Loucy (cell line): ENCODE data around the gene NFIX.

Source experiments
- H2AFZ ChIP-seq: fragments of 200-600 bp; sonication (generic); 2 replicates; pipeline ENCODE4 v1.6.0; 2016; ENCODE audit warnings: antibody characterized with exemption, mild to moderate bottlenecking, low read length, moderate library complexity
- H3F3A ChIP-seq: fragments of 200-600 bp; 2 replicates; pipeline ENCODE4 v1.6.0; 2016; ENCODE audit warnings: antibody characterized with exemption, low read depth, mild to moderate bottlenecking
- H3K27me3 ChIP-seq: fragments of 200-600 bp; sonication (generic); 2 replicates; pipeline ENCODE4 v1.6.1; 2014; ENCODE audit warnings: low read length, mild to moderate bottlenecking; ENCODE audit not compliant: insufficient read depth, poor library complexity, severe bottlenecking
- H3K36me3 ChIP-seq: fragments of 200-600 bp; sonication (generic); 2 replicates; pipeline ENCODE4 v1.6.1; 2016; ENCODE audit warnings: low read length; ENCODE audit not compliant: insufficient read depth
- H3K4me1 ChIP-seq: fragments of 200-600 bp; sonication (generic); 2 replicates; pipeline ENCODE4 v1.5.1; 2014; ENCODE audit warnings: low read length, mild to moderate bottlenecking; ENCODE audit not compliant: insufficient read depth, poor library complexity, severe bottlenecking
- H3K4me2 ChIP-seq: fragments of 200-600 bp; sonication (generic); 2 replicates; pipeline ENCODE4 v1.6.0; 2014; ENCODE audit warnings: antibody characterized with exemption, low read length, low read depth, mild to moderate bottlenecking; ENCODE audit not compliant: poor library complexity, severe bottlenecking
- H3K4me3 ChIP-seq: fragments of 200-600 bp; sonication (generic); 2 replicates; pipeline ENCODE4 v1.5.1; 2014; ENCODE audit warnings: low read length, mild to moderate bottlenecking, mixed read lengths; ENCODE audit not compliant: poor library complexity, severe bottlenecking
- H3K79me2 ChIP-seq: fragments of 200-600 bp; sonication (generic); 2 replicates; pipeline ENCODE4 v1.6.1; 2014; ENCODE audit warnings: low read length; ENCODE audit not compliant: insufficient read depth
- H3K9ac ChIP-seq: fragments of 200-600 bp; sonication (generic); 2 replicates; pipeline ENCODE4 v1.6.0; 2014; ENCODE audit warnings: mild to moderate bottlenecking, low read depth, low read length, moderate library complexity; ENCODE audit not compliant: poor library complexity, severe bottlenecking
- H3K9me2 ChIP-seq: fragments of 200-600 bp; sonication (generic); replicated peaks from 2 replicates; pipeline ENCODE4 v1.6.1; 2016; ENCODE audit warnings: low read depth, low read length, mixed read lengths
- H3K9me3 ChIP-seq: fragments of 200-600 bp; sonication (generic); 2 replicates; pipeline ENCODE4 v1.6.1; 2014; ENCODE audit warnings: mild to moderate bottlenecking, antibody characterized with exemption, low read length, low read depth; ENCODE audit not compliant: insufficient read depth
- H4K20me1 ChIP-seq: fragments of 200-600 bp; sonication (generic); 2 replicates; pipeline ENCODE4 v1.6.0; 2014; ENCODE audit warnings: antibody characterized with exemption, low read length, mild to moderate bottlenecking; ENCODE audit not compliant: insufficient read depth, poor library complexity, severe bottlenecking
- EZH2phosphoT487 ChIP-seq: fragments of 200-600 bp; IDR thresholded peaks from 2 replicates; pipeline ENCODE4 v1.6.1; 2018; ENCODE audit warnings: antibody characterized with exemption, mild to moderate bottlenecking, moderate library complexity, borderline replicate concordance
- TF ChIP-seq, protein P1 (sequence below): fragments of 200-600 bp; sonication (generic); conservative IDR thresholded peaks from 2 replicates; pipeline ENCODE4 v1.5.1; 2014; ENCODE audit warnings: mild to moderate bottlenecking, antibody characterized with exemption, low read length

NFIX gene

DNA sequence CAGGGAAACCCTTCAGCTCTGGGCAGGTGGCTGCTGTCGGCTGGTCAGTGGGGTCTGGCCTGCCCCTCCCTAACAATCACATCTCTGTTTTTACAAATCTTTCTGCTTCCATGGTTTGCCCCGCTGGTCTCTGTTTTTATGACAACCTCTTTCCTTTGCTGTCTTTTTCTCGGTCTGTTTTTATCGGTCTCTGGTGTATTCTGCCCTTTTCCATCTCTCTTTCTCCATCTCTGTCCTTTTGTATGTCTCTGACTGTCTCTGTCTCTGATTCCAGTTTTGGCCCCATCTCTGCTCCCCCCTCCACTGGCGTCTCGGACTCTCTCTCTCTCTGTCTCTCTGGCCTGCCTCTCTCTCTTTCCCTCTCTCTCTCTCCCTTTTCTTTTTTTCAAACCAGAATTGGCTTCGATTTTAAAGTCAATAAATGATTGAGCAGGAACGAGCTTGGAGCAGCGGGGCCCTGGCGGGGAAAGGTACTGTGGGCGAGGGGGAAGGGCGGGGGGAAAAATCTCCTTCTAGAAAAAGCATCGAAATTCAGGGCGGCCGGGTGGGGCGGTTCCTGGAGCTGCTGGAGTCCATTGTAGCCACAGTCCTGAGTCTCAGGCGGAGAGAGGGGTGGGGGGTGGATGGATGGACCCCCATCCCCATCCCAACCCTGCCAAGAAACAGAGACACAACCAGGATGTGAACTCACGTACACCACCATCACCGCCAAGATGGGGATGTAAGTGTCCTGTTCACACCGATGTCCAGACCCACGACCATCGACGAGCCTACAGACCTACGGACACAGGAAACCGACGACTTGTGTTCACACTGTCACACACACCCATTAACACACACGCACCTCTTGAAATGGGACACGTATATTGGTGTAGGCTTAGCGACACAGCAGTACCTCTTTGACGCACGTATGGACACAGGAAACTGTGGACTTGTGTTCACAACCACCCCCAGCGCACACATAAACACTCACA is 3.0 kb downstream of the NFIX start:
- Histone ChIP-seq H3K9ac (no peak overlapping the region), H3F3A (no peaks in the 10 kb centered on the region), H3K9me3 (no peaks in the 10 kb centered on the region), H3K79me2 (no peaks in the 10 kb centered on the region), H4K20me1 (no peaks in the 10 kb centered on the region), H3K9me2 (no peaks in the 10 kb centered on the region), H3K4me3 (no peak overlapping the region), H2AFZ (no peak overlapping the region), H3K27me3 (no peaks in the 10 kb centered on the region), H3K4me2 (no peak overlapping the region), H3K4me1 (peaks cover 6% of the 10 kb centered on the region), H3K36me3 (no peaks in the 10 kb centered on the region)
- TF ChIP-seq, protein P1, sequence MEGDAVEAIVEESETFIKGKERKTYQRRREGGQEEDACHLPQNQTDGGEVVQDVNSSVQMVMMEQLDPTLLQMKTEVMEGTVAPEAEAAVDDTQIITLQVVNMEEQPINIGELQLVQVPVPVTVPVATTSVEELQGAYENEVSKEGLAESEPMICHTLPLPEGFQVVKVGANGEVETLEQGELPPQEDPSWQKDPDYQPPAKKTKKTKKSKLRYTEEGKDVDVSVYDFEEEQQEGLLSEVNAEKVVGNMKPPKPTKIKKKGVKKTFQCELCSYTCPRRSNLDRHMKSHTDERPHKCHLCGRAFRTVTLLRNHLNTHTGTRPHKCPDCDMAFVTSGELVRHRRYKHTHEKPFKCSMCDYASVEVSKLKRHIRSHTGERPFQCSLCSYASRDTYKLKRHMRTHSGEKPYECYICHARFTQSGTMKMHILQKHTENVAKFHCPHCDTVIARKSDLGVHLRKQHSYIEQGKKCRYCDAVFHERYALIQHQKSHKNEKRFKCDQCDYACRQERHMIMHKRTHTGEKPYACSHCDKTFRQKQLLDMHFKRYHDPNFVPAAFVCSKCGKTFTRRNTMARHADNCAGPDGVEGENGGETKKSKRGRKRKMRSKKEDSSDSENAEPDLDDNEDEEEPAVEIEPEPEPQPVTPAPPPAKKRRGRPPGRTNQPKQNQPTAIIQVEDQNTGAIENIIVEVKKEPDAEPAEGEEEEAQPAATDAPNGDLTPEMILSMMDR = no peak
- no peak for TF ChIP-seq EZH2phosphoT487

DNA sequence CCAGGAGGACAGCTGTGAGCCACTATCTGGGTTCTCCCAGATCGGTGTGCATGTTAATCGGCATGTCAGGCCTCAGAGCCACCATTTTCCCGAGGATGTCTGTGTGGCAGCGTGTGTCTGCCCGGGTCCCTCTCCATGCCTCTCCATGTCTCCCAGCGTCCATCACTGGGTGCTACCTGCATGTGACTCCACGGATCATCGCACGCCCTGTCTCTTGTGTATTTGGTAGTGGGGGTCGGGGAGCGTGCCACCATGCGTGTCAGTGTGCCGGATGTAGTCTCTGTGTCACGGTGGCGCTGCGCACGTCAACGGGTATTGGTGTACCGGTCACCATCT is 5.9 kb downstream of the NFIX start:
- Histone ChIP-seq H3K4me3 (no peak overlapping the region), H3F3A (no peaks in the 10 kb centered on the region), H2AFZ (no peak overlapping the region), H3K79me2 (no peaks in the 10 kb centered on the region), H3K27me3 (no peaks in the 10 kb centered on the region), H3K9me2 (no peaks in the 10 kb centered on the region), H3K4me1 (no peaks in the 10 kb centered on the region), H3K36me3 (no peaks in the 10 kb centered on the region), H3K9me3 (no peaks in the 10 kb centered on the region), H4K20me1 (no peaks in the 10 kb centered on the region), H3K9ac (no peak overlapping the region), H3K4me2 (no peak overlapping the region)
- TF ChIP-seq, protein P1 = no peak
- TF ChIP-seq EZH2phosphoT487 = no peak

DNA sequence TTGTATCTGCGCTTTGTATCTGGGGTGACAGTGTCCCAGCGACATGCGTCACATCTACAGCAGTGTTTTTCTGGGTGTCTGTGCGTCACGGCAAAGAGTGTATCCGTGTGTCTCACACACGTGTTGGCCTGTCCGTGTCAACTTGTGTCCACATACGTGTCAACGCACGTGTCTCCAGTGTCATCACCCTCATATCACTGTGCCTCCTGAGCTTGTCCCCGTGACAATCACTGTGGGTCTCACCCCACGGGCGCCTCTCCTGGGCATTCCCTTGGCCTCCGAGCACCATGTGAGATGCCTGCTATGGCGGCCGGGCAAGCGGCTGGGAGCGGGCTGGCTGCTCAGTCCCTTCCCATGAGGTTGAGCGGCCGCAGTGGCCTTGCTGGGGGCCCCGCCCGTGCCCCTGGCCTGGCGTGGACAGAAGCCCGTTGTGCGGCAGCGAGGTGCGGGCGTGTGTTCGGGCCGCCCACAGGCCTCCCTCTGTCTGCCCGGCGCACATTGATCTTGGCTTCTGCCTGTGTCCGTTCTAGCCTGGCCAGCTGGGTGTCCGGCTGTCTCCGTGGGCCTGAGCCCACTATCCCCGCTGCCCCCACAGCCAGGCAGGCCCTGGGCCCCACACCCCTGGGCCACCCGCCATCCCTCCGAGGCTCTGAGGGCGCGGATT is 6.4 kb downstream of the NFIX start:
- Histone ChIP-seq H3K9me2 (no peaks in the 10 kb centered on the region), H4K20me1 (no peaks in the 10 kb centered on the region), H2AFZ (no peak overlapping the region), H3K4me2 (no peak overlapping the region), H3K36me3 (no peaks in the 10 kb centered on the region), H3K4me1 (no peaks in the 10 kb centered on the region), H3F3A (no peaks in the 10 kb centered on the region), H3K27me3 (no peaks in the 10 kb centered on the region), H3K79me2 (no peaks in the 10 kb centered on the region), H3K9me3 (no peaks in the 10 kb centered on the region), H3K9ac (no peak overlapping the region), H3K4me3 (no peak overlapping the region)
- TF ChIP-seq, protein P1 = no peak
- no peak for TF ChIP-seq EZH2phosphoT487
